Amniotic stem cell (primary cell): ENCODE results near the gene DSG3.
"Not testable (repeated sequence)": the region's sequence is repeated elsewhere in the genome, so short reads cannot be mapped to it uniquely, and the experiment has no call there.

Experiments
- DNase-seq: peaks from one replicate; lab custom pipeline; 2025; lab: John Stamatoyannopoulos, UW

DSG3 gene

GRCh38 chr18:31493171-31493570, 45.6 kb downstream of the DSG3 start:
- DNase-seq, result no peak

DNA sequence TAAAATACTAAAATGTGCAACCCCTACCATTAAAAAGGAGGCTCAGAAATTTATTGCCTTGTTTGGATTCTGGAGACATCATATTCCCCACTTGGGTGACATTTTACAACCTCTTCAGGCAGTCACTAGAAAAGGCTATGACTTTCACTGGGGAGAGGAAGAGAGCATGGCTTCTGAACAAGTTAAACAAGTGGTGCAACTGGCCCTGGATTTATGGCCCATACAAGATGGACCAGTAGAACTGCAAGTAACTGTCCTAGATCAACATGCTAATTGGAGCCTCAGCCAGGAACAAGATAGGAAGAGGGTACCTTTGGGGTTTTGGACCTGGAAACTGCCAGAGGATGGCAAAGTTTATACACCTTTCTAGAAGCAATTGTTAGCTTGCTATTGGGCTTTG, 46.4 kb downstream of the DSG3 start:
- no peak for DNase-seq

GRCh38 chr18:31494705-31495244, 47.2 kb downstream of the DSG3 start:
- DNase-seq, result not testable (repeated sequence)

GRCh38 chr18:31497404-31497835, 49.9 kb downstream of the DSG3 start:
- DNase-seq, result no peak

DNA sequence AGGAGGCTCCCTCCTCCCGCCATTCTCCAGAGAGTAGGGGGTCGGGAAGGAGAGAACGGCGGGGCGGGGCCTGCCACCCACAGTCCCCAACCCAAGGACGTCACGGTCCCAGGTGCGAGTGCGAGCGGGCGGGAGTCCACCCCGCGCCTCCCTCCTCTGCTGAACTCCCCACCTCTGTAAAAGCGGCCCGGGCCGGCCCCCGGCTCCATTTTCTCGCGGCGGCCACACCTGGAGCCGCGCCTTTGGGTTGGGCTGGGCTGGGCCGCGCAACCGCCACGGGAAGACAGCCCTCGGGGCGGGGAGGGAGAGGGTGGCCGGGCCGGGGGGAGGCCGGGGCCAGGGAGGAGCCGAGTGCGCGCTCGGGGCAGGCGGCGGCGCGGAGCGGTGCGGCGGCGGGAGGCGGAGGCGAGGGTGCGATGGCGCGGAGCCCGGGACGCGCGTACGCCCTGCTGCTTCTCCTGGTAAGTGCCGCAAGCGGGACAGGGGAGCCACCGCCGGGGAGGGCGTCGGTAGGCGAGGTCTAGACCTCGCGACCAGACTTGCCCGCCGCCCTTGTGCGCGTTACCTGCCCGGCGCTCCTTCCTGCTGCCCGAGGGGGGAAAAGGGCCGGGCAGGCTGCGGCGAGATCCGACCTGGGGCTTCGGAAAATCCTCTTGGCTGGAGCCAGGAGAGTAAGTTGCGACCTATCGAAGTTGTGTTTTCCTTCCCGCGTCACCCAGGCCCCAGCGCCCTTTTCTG, 50.5 kb downstream of the DSG3 start, which contains the start of gene DSG2:
DSG2 (plus strand) TSS at position 342 of the 738 bp plus-strand sequence; CDS start at position 417, 75 bp downstream.
- DNase-seq, result no peak

- DNase-seq, result no peak
Measured at GRCh38 chr18:31498574-31499524, 51.3 kb downstream of the DSG3 start.

DNA sequence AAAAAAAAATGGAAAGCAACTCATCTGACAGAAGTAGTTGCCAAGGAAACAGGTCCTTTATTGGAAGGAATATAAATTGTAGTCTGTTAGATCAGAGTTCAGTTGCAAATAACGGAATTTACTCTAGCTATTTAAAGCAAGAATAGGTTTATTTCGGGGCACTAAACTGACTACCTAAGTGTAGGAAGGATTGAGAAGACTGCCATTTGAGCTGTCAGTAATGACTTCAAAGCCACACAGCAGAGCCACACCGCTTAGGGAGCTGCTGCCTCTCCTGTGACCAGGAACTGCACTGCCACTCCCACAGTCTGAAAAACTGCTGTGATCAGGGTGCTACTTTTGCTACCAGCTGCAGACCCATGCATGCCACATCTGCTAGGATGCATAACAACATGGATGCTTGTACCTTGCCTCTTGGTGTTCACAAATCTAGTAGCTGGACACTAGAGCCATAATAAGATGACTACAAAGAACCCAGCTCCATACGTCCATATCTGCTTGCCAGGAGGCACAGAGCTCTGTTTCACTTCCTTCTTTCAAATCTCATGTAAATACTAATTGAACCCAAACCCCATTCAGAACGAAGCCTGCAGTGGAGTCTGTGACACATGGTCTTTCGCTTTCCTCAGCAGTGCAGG, 52.6 kb downstream of the DSG3 start:
- no peak for DNase-seq

GRCh38 chr18:31503011-31503410, 55.5 kb downstream of the DSG3 start:
- no peak for DNase-seq

- DNase-seq, result no peak
Measured at GRCh38 chr18:31504455-31505147, 57.1 kb downstream of the DSG3 start.

DNA sequence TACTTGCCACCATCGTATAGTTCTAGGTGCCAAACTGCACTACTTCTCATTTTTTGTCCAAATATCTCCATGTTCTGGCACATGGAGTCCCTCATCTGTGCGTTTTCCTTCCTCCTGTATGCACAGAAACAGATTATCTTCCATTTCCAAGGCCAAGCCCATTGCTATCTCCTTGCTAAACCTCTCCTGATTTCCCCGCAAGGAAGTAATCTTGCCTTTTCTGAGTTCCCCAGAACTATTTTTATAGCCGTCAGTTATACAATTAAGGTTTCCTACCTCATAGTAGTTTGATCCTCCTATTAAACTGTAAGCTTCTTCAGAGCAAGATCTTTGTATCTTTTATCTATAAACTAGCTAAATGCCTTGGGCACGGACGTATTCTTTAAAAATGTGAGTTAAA, 57.6 kb downstream of the DSG3 start:
- DNase-seq, result no peak

GRCh38 chr18:31506024-31506742, 58.6 kb downstream of the DSG3 start:
- DNase-seq, result no peak

GRCh38 chr18:31507124-31507523, 59.6 kb downstream of the DSG3 start:
- not testable (repeated sequence) for DNase-seq

- DNase-seq, result no peak
Measured at GRCh38 chr18:31508781-31509180, 61.2 kb downstream of the DSG3 start.

GRCh38 chr18:31509571-31509970, 62.0 kb downstream of the DSG3 start:
- DNase-seq, result no peak

DNA sequence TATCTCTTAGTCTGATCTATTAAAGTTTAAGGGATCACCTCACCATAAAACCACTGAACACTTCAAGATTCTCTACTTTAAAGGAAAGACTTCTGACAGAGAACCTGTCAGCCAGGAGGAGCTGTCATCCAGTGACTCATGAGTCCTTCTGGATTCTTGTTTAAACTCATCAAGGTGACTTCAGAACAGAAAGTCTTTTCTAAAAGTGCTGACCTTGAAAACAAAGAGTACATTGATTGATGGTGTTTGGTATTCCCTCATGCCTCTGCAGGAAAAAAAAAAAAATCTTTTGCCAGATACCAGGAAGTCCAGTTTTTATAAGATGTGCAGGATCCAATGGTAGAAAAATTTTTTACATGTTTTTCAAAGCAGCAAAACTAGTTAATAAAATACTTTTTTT, 62.8 kb downstream of the DSG3 start:
- DNase-seq, result no peak

- DNase-seq, result no peak
Measured at GRCh38 chr18:31511098-31511497, 63.6 kb downstream of the DSG3 start.

- no peak for DNase-seq
Measured at GRCh38 chr18:31512203-31512764, 64.7 kb downstream of the DSG3 start.

DNA sequence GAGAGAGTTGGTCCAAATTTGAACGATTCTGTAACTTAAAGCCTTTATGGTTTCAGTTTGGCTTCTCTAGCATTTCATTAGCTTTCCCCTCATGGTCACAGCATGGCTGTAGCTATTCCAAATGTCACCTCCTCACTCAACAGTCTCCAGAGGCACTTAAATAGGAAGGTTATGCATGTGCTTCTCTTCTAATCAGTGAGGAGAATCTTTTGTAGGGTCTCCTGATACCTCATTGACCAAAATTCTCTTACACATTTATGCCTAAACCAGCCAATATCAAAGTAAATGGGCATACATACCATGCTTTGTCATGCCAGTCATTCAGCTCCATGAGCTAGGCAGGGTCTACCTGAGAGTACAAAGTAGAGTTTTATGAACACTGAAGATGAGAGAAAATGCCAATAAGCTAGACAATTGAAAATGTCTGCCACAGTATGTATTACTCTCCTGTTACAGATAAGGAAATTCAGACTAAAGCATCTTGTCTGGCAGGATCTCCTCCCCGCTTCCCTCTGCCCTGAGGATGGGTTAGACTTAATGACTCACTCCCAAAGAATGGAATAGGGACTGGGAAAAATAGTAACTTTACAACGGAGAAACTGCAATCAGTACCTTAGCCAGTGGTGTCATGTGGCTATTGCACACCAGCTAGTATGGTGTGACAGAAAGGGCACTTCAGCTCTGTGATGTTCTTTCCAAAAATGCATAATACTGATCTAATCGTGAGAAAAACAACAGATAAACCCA, 65.8 kb downstream of the DSG3 start:
- DNase-seq, result no peak

- DNase-seq, result no peak
Measured at GRCh38 chr18:31516437-31516836, 68.9 kb downstream of the DSG3 start.

GRCh38 chr18:31526374-31526773, 78.8 kb downstream of the DSG3 start:
- DNase-seq, result no peak
